ENCODE results near the gene ZGRF1.
A peak's percentile ranks its signal among the peaks of the same experiment; 100 is the strongest.

ZGRF1 gene

DNA sequence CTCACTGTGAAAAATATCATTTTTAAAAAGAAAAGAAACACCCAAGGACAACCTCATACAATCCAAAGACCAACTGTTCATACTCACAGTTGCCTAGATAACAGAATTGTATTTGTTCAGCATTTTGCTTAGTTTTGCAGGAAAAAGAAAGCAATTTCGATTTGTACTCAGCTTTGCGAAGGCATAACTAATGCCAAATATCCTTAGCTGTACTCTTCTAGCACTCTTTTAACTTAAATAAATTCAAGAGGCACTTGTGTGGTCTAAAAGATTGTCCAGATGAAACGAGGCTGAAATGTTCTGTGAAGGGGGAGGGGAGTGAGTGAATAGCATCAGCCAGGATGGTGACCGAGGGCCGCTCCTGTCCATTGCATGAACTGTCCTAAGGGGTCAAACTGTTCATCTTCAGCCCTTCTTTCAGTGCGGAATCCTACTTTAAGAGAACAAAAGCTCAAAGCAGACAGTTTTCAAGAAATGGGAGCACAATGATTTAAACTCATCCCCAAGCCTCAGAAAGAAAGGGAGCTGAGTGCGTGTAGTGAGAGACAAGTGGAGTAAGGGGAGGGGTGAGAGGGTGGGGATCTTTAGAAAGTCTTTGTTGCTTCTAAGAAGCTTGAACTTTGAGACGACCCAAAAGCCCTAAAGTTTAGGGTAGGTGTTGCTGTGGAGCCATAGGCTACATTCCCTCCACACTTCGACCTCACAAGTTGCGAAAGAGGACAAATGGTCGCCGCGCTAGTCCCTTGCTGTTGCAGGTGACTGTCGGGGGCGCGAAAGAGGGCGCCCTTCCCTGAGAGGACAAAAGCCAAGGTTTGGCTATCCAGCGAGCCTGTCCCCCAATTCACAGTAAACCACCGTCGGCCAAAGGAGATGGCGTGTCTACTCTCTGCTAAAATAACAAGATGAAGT is 116.8 kb downstream of the ZGRF1 start:
- DNase-seq, result no peak
- no peaks in the 10 kb centered on the region for H3K36me3 ChIP-seq
- no peak overlapping the region for H3K4me3 ChIP-seq (ENCODE audit: low read depth, low read length)
- H3K4me1 ChIP-seq, result no peaks in the 10 kb centered on the region
- no peaks in the 10 kb centered on the region for H3K9me3 ChIP-seq
- TF ChIP-seq CTCF (IDR thresholded peaks at IDR 0.05; ENCODE audit: low read depth, low read length), result 0 out of 2 replicates have a peak, but pooled peaks have one; percentile 4
- peaks cover 95% of the 10 kb centered on the region for H3K27me3 ChIP-seq

DNA sequence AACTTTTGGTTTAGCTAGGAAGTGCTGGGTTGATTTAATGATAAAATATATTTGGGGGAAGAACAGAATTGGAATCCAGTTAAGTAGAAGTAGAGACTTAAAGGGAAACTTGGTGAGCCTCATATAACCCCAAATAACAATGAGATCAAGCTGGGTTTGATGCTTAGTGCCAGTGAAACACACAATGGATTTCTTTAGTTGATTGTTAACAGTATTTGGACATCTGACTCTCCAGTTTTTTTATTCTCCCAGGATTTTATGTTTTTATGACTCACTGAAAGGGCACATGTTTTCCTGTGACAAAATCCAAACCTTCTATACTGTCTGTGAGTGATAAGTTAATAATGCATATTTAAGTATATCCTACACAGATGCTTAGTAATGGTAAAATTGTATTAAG is 118.0 kb downstream of the ZGRF1 start:
- peaks cover 95% of the 10 kb centered on the region for H3K27me3 ChIP-seq
- H3K4me3 ChIP-seq (ENCODE audit: low read depth, low read length), result no peak overlapping the region
- H3K36me3 ChIP-seq, result no peaks in the 10 kb centered on the region
- TF ChIP-seq CTCF (IDR thresholded peaks at IDR 0.05; ENCODE audit: low read depth, low read length), result no peak
- no peaks in the 10 kb centered on the region for H3K9me3 ChIP-seq
- H3K4me1 ChIP-seq, result no peaks in the 10 kb centered on the region; the same call in 1 of the 2 replicates
- no peak for DNase-seq

DNA sequence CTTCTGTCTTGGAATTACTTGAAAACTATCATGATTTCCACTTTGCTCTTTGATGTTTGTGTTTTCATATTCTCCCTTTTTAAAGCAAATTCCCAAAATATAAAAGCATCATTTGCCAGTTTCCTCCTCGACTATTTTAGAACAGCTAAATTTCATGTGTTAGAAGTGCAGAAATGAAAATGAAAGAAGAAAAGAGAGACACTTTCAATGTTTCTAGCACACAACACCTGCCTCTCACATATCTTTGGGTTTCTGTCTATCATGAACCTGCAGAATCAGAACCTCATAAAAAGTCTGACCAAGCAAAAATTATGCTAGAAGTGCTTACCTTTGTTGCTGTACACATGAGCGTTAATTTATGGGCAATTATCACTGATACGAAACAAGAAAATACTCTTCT is 118.8 kb downstream of the ZGRF1 start:
- H3K4me3 ChIP-seq (ENCODE audit: low read depth, low read length), result no peak overlapping the region
- no peaks in the 10 kb centered on the region for H3K9me3 ChIP-seq
- peaks cover 95% of the 10 kb centered on the region for H3K27me3 ChIP-seq
- H3K36me3 ChIP-seq, result no peaks in the 10 kb centered on the region
- TF ChIP-seq CTCF (IDR thresholded peaks at IDR 0.05; ENCODE audit: low read depth, low read length), result no peak
- no peak for DNase-seq
- H3K4me1 ChIP-seq, result no peaks in the 10 kb centered on the region; the same call in 1 of the 2 replicates

DNA sequence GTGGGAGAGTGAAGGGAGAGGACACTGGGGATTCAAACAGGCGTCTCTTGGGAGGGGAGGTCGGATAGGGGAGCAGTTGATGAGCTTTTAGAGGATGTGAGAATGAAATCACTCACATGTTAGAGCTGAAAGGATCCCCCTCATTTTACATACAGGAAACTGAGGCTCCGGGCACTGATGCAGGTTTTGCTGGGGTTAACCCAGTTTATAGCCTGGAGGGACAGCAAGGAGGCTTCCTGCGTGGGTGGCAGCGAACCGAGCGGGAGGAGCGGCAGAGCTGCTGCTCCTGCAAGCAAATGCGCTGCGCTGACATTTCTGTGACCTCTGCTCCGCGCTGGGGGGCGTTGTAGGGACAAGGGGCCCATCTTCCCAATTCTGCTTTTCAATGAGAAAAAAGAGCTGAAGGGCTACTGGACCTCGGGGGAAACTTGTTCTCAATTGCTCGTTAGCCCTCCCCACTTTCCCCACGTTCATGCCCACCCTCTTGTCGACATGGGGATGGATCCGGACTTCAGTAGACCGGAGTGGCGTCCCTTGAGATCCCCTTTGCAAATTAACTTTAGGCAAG is 119.6 kb downstream of the ZGRF1 start:
- H3K4me1 ChIP-seq, result no peaks in the 10 kb centered on the region; the same call in 1 of the 2 replicates
- H3K27me3 ChIP-seq, result peaks cover 95% of the 10 kb centered on the region
- H3K36me3 ChIP-seq, result no peaks in the 10 kb centered on the region
- DNase-seq, result no peak
- H3K4me3 ChIP-seq (ENCODE audit: low read depth, low read length), result peak overlapping the region; percentile 38
- no peaks in the 10 kb centered on the region for H3K9me3 ChIP-seq
- TF ChIP-seq CTCF (IDR thresholded peaks at IDR 0.05; ENCODE audit: low read depth, low read length), result 0 out of 2 replicates have a peak, but pooled peaks have one; percentile 8

- H3K4me1 ChIP-seq, result no peaks in the 10 kb centered on the region; the same call in 1 of the 2 replicates
- H3K9me3 ChIP-seq, result no peaks in the 10 kb centered on the region
- H3K4me3 ChIP-seq (ENCODE audit: low read depth, low read length), result peak overlapping the region; percentile 38
- H3K27me3 ChIP-seq, result peaks cover 95% of the 10 kb centered on the region
- no peaks in the 10 kb centered on the region for H3K36me3 ChIP-seq
- TF ChIP-seq CTCF (IDR thresholded peaks at IDR 0.05; ENCODE audit: low read depth, low read length), result no peak
- DNase-seq, result peak; percentile 63
These were observed 120.1 kb downstream of the ZGRF1 start for GRCh38 chr4:112516471-112517066.
